C4-2B (cell line): Measurements from ENCODE around the gene GALK2.

ENCODE experiments used
- ZFX ChIP-seq: fragments of 450-650 bp; IDR thresholded peaks from 2 replicates; pipeline ENCODE4 v1.6.1; 2017
- TF ChIP-seq, protein P1 (sequence below): fragments of 450-650 bp; conservative IDR thresholded peaks from 2 replicates; pipeline ENCODE4 v1.5.1; 2017; ENCODE audit warnings: mild to moderate bottlenecking

DNA sequence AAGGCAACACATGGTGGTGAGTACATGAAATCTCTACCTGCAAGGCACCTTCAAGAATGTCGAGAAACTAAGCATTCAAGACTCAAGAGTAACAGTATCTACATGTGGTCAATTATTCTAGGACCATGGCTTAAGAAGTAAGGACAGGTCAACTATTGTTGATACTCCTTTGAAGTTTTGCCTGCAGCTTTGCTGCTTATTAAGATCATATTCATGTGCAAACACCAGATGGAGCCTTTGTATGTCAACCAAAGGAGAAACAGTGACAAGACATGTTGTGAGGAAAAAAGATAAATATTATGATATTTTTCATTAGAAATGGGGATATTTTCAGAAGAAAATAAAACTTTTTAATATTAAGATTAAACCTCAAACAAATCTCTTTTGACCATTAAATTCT, 200.7 kb downstream of the GALK2 start:
- TF ChIP-seq, protein P1, sequence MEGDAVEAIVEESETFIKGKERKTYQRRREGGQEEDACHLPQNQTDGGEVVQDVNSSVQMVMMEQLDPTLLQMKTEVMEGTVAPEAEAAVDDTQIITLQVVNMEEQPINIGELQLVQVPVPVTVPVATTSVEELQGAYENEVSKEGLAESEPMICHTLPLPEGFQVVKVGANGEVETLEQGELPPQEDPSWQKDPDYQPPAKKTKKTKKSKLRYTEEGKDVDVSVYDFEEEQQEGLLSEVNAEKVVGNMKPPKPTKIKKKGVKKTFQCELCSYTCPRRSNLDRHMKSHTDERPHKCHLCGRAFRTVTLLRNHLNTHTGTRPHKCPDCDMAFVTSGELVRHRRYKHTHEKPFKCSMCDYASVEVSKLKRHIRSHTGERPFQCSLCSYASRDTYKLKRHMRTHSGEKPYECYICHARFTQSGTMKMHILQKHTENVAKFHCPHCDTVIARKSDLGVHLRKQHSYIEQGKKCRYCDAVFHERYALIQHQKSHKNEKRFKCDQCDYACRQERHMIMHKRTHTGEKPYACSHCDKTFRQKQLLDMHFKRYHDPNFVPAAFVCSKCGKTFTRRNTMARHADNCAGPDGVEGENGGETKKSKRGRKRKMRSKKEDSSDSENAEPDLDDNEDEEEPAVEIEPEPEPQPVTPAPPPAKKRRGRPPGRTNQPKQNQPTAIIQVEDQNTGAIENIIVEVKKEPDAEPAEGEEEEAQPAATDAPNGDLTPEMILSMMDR: peak; percentile 29
- TF ChIP-seq ZFX: no peak
